Heart left ventricle (tissue), 16 donors: ENCODE results near the gene PLK1. TPM values are rescaled to one million over a fixed set of nuclear protein-coding genes. Genes with fewer than 3 reads are reported as not detected.
"Not testable (repeated sequence)": the region's sequence is repeated elsewhere in the genome, so short reads cannot be mapped to it uniquely, and the experiment has no call there.

Source experiments
- ATAC-seq, 4 donors: fragments of 200-7000 bp; cut with Tn5 transposase; one replicate each; pipeline ENCODE4 v1.9.1; 2020 to 2022; ENCODE audit warnings: moderate library complexity in 4 of 4, mild to moderate bottlenecking in 3 of 4, moderate number of reproducible peaks in 1 of 4
- DNase-seq, 5 donors: peaks; one replicate each; pipeline ENCODE4 v3.0.0-alpha.2; 2020
- H3K27ac ChIP-seq, 12 donors: fragments of 200-600 bp; sonication (generic) in 4 of 12; one replicate each; pipeline versions ENCODE4 v1.5.0 to v1.8.0; 2016 to 2022; ENCODE audit warnings: mild to moderate bottlenecking in 2 of 12
- H3K27me3 ChIP-seq, 9 donors: fragments of 200-600 bp; sonication (generic) in 2 of 9; one replicate each; pipeline versions ENCODE4 v1.5.1 to v1.8.0; 2016 to 2022; ENCODE audit warnings: mild to moderate bottlenecking in 3 of 9
- H3K36me3 ChIP-seq, 9 donors: fragments of 200-600 bp; sonication (generic) in 2 of 9; one replicate each; pipeline versions ENCODE4 v1.5.0 to v1.8.0; 2018 to 2022; ENCODE audit warnings: mild to moderate bottlenecking in 2 of 9
- H3K4me1 ChIP-seq, 12 donors: fragments of 200-600 bp; sonication (generic) in 4 of 12; one replicate each; pipeline versions ENCODE4 v1.5.0 to v1.8.0; 2016 to 2022; ENCODE audit warnings: mild to moderate bottlenecking in 3 of 12
- H3K4me3 ChIP-seq, 12 donors: fragments of 200-600 bp; sonication (generic) in 4 of 12; one replicate each; pipeline versions ENCODE4 v1.5.0 to v1.8.0; 2017 to 2022; ENCODE audit warnings: mild to moderate bottlenecking in 9 of 12, moderate library complexity in 4 of 12
- H3K9me3 ChIP-seq, 12 donors: fragments of 200-600 bp; sonication (generic) in 4 of 12; one replicate each; pipeline versions ENCODE4 v1.5.0 to v1.8.0; 2016 to 2022; ENCODE audit warnings: mild to moderate bottlenecking in 1 of 12
- CTCF ChIP-seq, 12 donors: fragments of 200-600 bp; sonication (generic) in 4 of 12; IDR thresholded peaks; one replicate each; pipeline versions ENCODE4 v1.5.0 to v1.8.0; 2018 to 2022; ENCODE audit warnings: antibody characterized with exemption in 12 of 12, mild to moderate bottlenecking in 5 of 12
- POLR2A ChIP-seq, 2 donors: fragments of 450-650 bp; IDR thresholded peaks; one replicate each; pipeline ENCODE4 v1.6.1; 2017; ENCODE audit warnings: antibody characterized with exemption in 2 of 2, mild to moderate bottlenecking in 2 of 2, moderate library complexity in 2 of 2
- WGBS, 4 donors: extraction: QIAGEN DNeasy Blood & Tissue Kit in 2 of 4; methylation state at CpG; one replicate each; pipeline versions ENCODE4 v1.1.5 to v1.1.7; 2013 to 2018; 5-methylcytosine and 5-hydroxymethylcytosine counted together
- intact Hi-C, 10 donors: fragments of 100-400 bp; cut with DNase I; formaldehyde crosslinking; loops; one replicate each; pipeline versions ENCODE4 v1.11.1 to v1.14.2; 2022
- polyA plus RNA-seq, 2 donors: library from polyadenylated mRNA; stranded (reverse); fragments of 200-250 nt; gene quantifications; one replicate each; pipeline ENCODE4 v1.2.3, GENCODE V29; 2013
- total RNA-seq, 9 donors: library from RNA; depleted of rRNA in 2 of 9; stranded (reverse); fragments of >200 nt in 2 of 9; fragmentation: NEBNext Ultra II Directional in 3 of 9; extraction: Animal tissue kit (Norgen Biotek cat#: 25700) in 3 of 9; gene quantifications; one replicate each; pipeline versions ENCODE4 v1.1.0 to v1.2.4, GENCODE V29; 2016 to 2023
- donor health status: ischemic (EF 13 %, LVEDD 7.1; RV severe dilation, severe dysfunction).
- donor health status: healthy with polysubstance abuse.
- donor health status: DM: no; HTN: yes; CAD: no.
- donor health status: DM: no; HTN: no; CAD: no.
- donor health status: ischemic (EF 25% LVEDD 6.9; RV normal size, moderate dysfunction).
- donor health status: ischemic (EF 25% LVEDD 5.7; RV mildly dilated, moderate dysfunction).
- donor health status: healthy.
- donor health status: DM: yes; HTN: yes; CAD: no.
- donor health status: ischemic (EF 35%, LVEDD 5.7; RV mildly dilated, moderate dysfunction).
- donor health status: nonischemic (EF 11% LVEDD 7.7; RV severe dilation, severe dysfunction).
- donor health status: DM: yes; HTN: yes; CAD: no.
- donor health status: PGD.
- donor health status: ischemic (EF 29% LVEDD 5.4; RV normal size, mild dysfunction).
- donor health status: nonischemic (EF 23%, LVEDD 6.1; RV moderate dilation, normal function).

PLK1 gene
- total and polyA plus RNA-seq, 11 donors: 0.19 to 9.2 (median 1.1) TPM

GRCh38 chr16:23729503-23730424, 51.1 kb downstream of the PLK1 start:
- no peak for ATAC-seq
- no peak overlapping the region for H3K27ac ChIP-seq
- peaks cover 0 to 7% (median 0%) of the 10 kb centered on the region in 9 donors for H3K27me3 ChIP-seq
- 75 to 82% (median 79%) methylated on average over 12 of the region's 12 CpGs for WGBS, 4 donors
- H3K4me3 ChIP-seq: no peak overlapping the region
- H3K36me3 ChIP-seq: no peaks in the 10 kb centered on the region
- intact Hi-C loops: loop anchor here in 3 of 10 donors (10.0 kb wide), 2 partner anchors 285 to 305 kb away; no protein-coding TSS in a partner anchor
- DNase-seq: no peak
- no peak for TF ChIP-seq CTCF (IDR thresholded peaks at IDR 0.05)
- TF ChIP-seq POLR2A (IDR thresholded peaks at IDR 0.05): no peak
- H3K9me3 ChIP-seq: peaks cover 0 to 2% (median 0%) of the 10 kb centered on the region in 12 donors
- H3K4me1 ChIP-seq: peaks cover 0 to 4% (median 0%) of the 10 kb centered on the region in 12 donors

GRCh38 chr16:23734176-23734893, 55.6 kb downstream of the PLK1 start:
- Histone ChIP-seq H3K27ac (no peak overlapping the region), H3K36me3 (no peaks in the 10 kb centered on the region), H3K27me3 (peaks cover 0 to 26% (median 0%) of the 10 kb centered on the region in 9 donors), H3K4me3 (no peak overlapping the region), H3K4me1 (no peaks in the 10 kb centered on the region), H3K9me3 (no peaks in the 10 kb centered on the region)
- DNase-seq: no peak
- intact Hi-C loops: loop anchor here in 4 of 10 donors (2.0 to 10.0 kb wide), 3 partner anchors 280 to 302 kb away; no protein-coding TSS in a partner anchor
- WGBS, 4 donors: 77 to 85% (median 79%) methylated on average over 19 of the region's 19 CpGs
- no peak for ATAC-seq
- TF ChIP-seq CTCF (IDR thresholded peaks at IDR 0.05) (no peak), POLR2A (IDR thresholded peaks at IDR 0.05) (no peak)

GRCh38 chr16:23737423-23738028, 58.8 kb downstream of the PLK1 start:
- H3K27me3 ChIP-seq: peaks cover 0 to 26% (median 0%) of the 10 kb centered on the region in 9 donors
- ATAC-seq, H3K9me3 ChIP-seq, H3K4me3 ChIP-seq, H3K27ac ChIP-seq, H3K4me1 ChIP-seq, H3K36me3 ChIP-seq, DNase-seq: not testable (repeated sequence)
- 86 to 94% (median 90%) methylated on average over 1 of the region's 1 CpG for WGBS, 4 donors
- intact Hi-C loops: loop anchor here in 8 of 10 donors (5.0 to 10.0 kb wide), 5 partner anchors 270 to 300 kb away; no protein-coding TSS in a partner anchor

- Histone ChIP-seq H3K27ac (no peak overlapping the region), H3K36me3 (no peaks in the 10 kb centered on the region), H3K27me3 (peaks cover 0 to 31% (median 0%) of the 10 kb centered on the region in 9 donors), H3K4me3 (no peak overlapping the region), H3K4me1 (no peaks in the 10 kb centered on the region), H3K9me3 (no peaks in the 10 kb centered on the region)
- ATAC-seq (no peak), DNase-seq (no peak)
- WGBS, 4 donors: 52 to 74% (median 64%) methylated on average over 1 of the region's 1 CpG
- intact Hi-C loops: loop anchor here in 8 of 10 donors (5.0 to 10.0 kb wide), 5 partner anchors 268 to 298 kb away; no protein-coding TSS in a partner anchor
- TF ChIP-seq POLR2A (IDR thresholded peaks at IDR 0.05) (no peak), CTCF (IDR thresholded peaks at IDR 0.05) (no peak)
Measured at GRCh38 chr16:23739516-23739915, 60.8 kb downstream of the PLK1 start.

Other genes with a start within 250 kb of the PLK1 start
- 10 to 100 TPM in 7 of 9 donors, 1 to 10 TPM in 2; 7.8 to 16.8 (median 12.2) TPM for gene COG7, start 225.7 kb upstream of the PLK1 start, total RNA-seq
- 10 to 100 TPM; 11.1 to 12.4 TPM for gene COG7, start 225.7 kb upstream of the PLK1 start, polyA plus RNA-seq
- 10 to 100 TPM; 30.8 to 73.8 (median 47.5) TPM for gene GGA2, start 168.4 kb upstream of the PLK1 start, total RNA-seq
- gene GGA2, start 168.4 kb upstream of the PLK1 start, polyA plus RNA-seq: 10 to 100 TPM; 17.9 to 20.0 TPM
- gene EARS2, start 121.5 kb upstream of the PLK1 start, total RNA-seq: 10 to 100 TPM; 12.2 to 37.0 (median 21.5) TPM
- gene EARS2, start 121.5 kb upstream of the PLK1 start, polyA plus RNA-seq: 10 to 100 TPM; 16.7 to 22.8 TPM
- 100 to 1,000 TPM in 2 of 9 donors, 10 to 100 TPM in 7; 42.0 to 116 (median 57.7) TPM for gene UBFD1, start 121.2 kb upstream of the PLK1 start, total RNA-seq
- 10 to 100 TPM; 17.9 to 40.2 TPM for gene UBFD1, start 121.2 kb upstream of the PLK1 start, polyA plus RNA-seq
- 100 to 1,000 TPM; 298 to 896 (median 409) TPM for gene NDUFAB1, start 82.6 kb upstream of the PLK1 start, total RNA-seq
- gene NDUFAB1, start 82.6 kb upstream of the PLK1 start, polyA plus RNA-seq: 100 to 1,000 TPM; 582 to 605 TPM
- gene PALB2, start 37.6 kb upstream of the PLK1 start, total RNA-seq: 1 to 10 TPM; 3.8 to 7.4 (median 4.5) TPM
- gene PALB2, start 37.6 kb upstream of the PLK1 start, polyA plus RNA-seq: 1 to 10 TPM; 3.4 to 5.7 TPM
- 10 to 100 TPM; 26.8 to 56.0 (median 40.5) TPM for gene DCTN5, start 37.4 kb upstream of the PLK1 start, total RNA-seq
- gene DCTN5, start 37.4 kb upstream of the PLK1 start, polyA plus RNA-seq: 10 to 100 TPM in 1 of 2 donors, 1 to 10 TPM in 1; 7.4 to 36.9 TPM
- gene ERN2, start 34.3 kb downstream of the PLK1 start, total RNA-seq: not detected
- under 1 TPM in 1 of 2 donors, not detected in 1; 0.07 TPM for gene ERN2, start 34.3 kb downstream of the PLK1 start, polyA plus RNA-seq
- gene CHP2, start 76.1 kb downstream of the PLK1 start, total RNA-seq: not detected
- gene CHP2, start 76.1 kb downstream of the PLK1 start, polyA plus RNA-seq: under 1 TPM in 1 of 2 donors, not detected in 1; 0.08 TPM
- 10 to 100 TPM in 1 of 9 donors, 1 to 10 TPM in 6, under 1 TPM in 2; 0.75 to 18.4 (median 1.8) TPM for gene PRKCB, start 157.1 kb downstream of the PLK1 start, total RNA-seq
- gene PRKCB, start 157.1 kb downstream of the PLK1 start, polyA plus RNA-seq: under 1 TPM; 0.30 to 0.55 TPM